Breast epithelium (tissue), 4 donors: ENCODE data around the gene CCDC6. TPM values are rescaled to one million over a fixed set of nuclear protein-coding genes. Genes with fewer than 3 reads are reported as not detected.

Experiments used
- DNase-seq, 2 donors: peaks; one replicate each; pipeline ENCODE4 v3.0.0-alpha.2; 2019; ENCODE audit warnings: low spot score in 2 of 2
- H3K27ac ChIP-seq, 2 donors: fragments of 200-600 bp; sonication (generic) in 1 of 2; one replicate each; pipeline ENCODE4 v1.5.1; 2016 to 2019; ENCODE audit warnings: mild to moderate bottlenecking in 1 of 2
- H3K27me3 ChIP-seq, 2 donors: fragments of 200-600 bp; sonication (generic) in 1 of 2; one replicate each; pipeline versions ENCODE4 v1.5.1 to v1.6.0; 2017 to 2019; ENCODE audit warnings: control low read depth in 1 of 2, mild to moderate bottlenecking in 1 of 2
- H3K36me3 ChIP-seq: fragments of 200-600 bp; one replicate; pipeline ENCODE4 v1.5.1; 2019
- H3K4me1 ChIP-seq, 2 donors: fragments of 200-600 bp; sonication (generic); one replicate each; pipeline ENCODE4 v1.5.1; 2016 to 2019; ENCODE audit warnings: control low read depth in 1 of 2
- H3K4me3 ChIP-seq, 3 donors: fragments of 200-600 bp; sonication (generic); 1 replicate in 2 of 3; 2 replicates in 1 of 3; pipeline ENCODE4 v1.5.1; 2016 to 2019; ENCODE audit warnings: mild to moderate bottlenecking in 3 of 3, moderate library complexity in 2 of 3
- H3K9me3 ChIP-seq, 2 donors: fragments of 200-600 bp; sonication (generic) in 1 of 2; one replicate each; pipeline ENCODE4 v1.5.1; 2016 to 2019; ENCODE audit warnings: control low read depth in 1 of 2
- POLR2A ChIP-seq: fragments of 450-650 bp; IDR thresholded peaks from one replicate; pipeline ENCODE4 v1.6.1; 2016; ENCODE audit warnings: antibody characterized with exemption, mild to moderate bottlenecking, moderate library complexity
- POLR2AphosphoS5 ChIP-seq, 3 donors: sonication (generic); formaldehyde crosslinking; IDR thresholded peaks; one replicate each; pipeline ENCODE4 v1.6.1; 2017; ENCODE audit warnings: antibody characterized with exemption in 3 of 3
- intact Hi-C: fragments of 100-400 bp; cut with DNase I; formaldehyde crosslinking; loops from one replicate; pipeline ENCODE4 v1.15.1; 2023; ENCODE audit warnings: low total_unique reads
- total RNA-seq, 3 donors: library from RNA; depleted of rRNA; stranded (reverse); fragments of >200 nt; gene quantifications; one replicate each; pipeline ENCODE4 v1.1.0, GENCODE V29; 2016
- TF ChIP-seq, protein P1 (sequence below), 3 donors: fragments of 450-650 bp; IDR thresholded peaks; one replicate each; pipeline ENCODE4 v1.5.1; 2016 to 2017; ENCODE audit warnings: antibody characterized with exemption in 3 of 3, mild to moderate bottlenecking in 3 of 3, moderate library complexity in 3 of 3

CCDC6 gene
- total RNA-seq, 3 donors from 2014 or later = 31.4 to 85.6 (median 44.9) TPM

DNA sequence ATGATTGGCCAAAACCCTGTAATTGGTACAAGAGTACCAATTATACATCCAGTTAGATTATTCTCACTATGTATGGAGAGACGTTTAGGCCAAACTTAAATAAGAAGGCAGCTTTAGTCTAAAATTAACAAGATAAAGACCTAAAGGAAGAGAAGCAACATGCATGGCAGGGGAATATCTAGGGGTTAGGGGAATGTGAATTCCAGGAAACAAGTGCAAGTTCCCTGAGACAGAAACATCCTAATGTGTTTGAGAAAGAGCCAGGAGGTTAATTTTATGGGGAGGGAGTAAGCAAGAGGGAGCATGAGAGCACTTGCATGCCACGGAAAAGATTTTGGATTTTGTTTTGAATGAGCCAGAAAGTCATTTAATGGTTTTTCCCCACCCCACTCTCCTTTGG, 39.6 kb upstream of the CCDC6 start:
- intact Hi-C loops = no loop called here
- Histone ChIP-seq H3K4me3 (no peak overlapping the region), H3K27me3 (no peaks in the 10 kb centered on the region), H3K36me3 (no peaks in the 10 kb centered on the region), H3K9me3 (no peaks in the 10 kb centered on the region), H3K27ac (no peak overlapping the region), H3K4me1 (no peaks in the 10 kb centered on the region)
- DNase-seq = no peak
- TF ChIP-seq, protein P1, sequence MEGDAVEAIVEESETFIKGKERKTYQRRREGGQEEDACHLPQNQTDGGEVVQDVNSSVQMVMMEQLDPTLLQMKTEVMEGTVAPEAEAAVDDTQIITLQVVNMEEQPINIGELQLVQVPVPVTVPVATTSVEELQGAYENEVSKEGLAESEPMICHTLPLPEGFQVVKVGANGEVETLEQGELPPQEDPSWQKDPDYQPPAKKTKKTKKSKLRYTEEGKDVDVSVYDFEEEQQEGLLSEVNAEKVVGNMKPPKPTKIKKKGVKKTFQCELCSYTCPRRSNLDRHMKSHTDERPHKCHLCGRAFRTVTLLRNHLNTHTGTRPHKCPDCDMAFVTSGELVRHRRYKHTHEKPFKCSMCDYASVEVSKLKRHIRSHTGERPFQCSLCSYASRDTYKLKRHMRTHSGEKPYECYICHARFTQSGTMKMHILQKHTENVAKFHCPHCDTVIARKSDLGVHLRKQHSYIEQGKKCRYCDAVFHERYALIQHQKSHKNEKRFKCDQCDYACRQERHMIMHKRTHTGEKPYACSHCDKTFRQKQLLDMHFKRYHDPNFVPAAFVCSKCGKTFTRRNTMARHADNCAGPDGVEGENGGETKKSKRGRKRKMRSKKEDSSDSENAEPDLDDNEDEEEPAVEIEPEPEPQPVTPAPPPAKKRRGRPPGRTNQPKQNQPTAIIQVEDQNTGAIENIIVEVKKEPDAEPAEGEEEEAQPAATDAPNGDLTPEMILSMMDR (IDR thresholded peaks at IDR 0.05) = no peak
- TF ChIP-seq POLR2AphosphoS5 (IDR thresholded peaks at IDR 0.05) (no peak), POLR2A (no peak)

DNA sequence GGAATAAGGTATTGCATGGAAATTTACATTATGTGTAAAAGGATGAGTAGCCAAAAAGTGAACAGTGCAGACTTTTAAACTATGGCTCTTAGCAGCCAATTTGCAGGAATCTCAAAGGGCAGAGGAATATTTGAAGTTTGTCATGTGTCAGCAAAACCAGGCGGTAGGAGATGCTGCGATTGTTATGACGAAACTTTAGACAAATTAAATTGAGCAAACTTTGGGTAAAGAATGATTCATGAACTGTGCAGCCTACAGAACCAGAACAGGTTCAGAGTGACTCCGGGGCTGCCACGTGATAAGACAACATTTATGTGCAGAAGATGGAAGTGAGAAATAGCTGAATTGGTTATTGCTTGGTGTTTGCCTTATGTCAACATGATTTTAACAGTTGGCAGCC, 39.2 kb upstream of the CCDC6 start:
- intact Hi-C loops = no loop called here
- no peaks in the 10 kb centered on the region for H3K9me3 ChIP-seq
- DNase-seq = no peak
- TF ChIP-seq, protein P1 (IDR thresholded peaks at IDR 0.05) = no peak
- TF ChIP-seq POLR2A = no peak
- no peak for TF ChIP-seq POLR2AphosphoS5 (IDR thresholded peaks at IDR 0.05)
- H3K4me1 ChIP-seq = no peaks in the 10 kb centered on the region
- no peak overlapping the region for H3K4me3 ChIP-seq
- no peaks in the 10 kb centered on the region for H3K27me3 ChIP-seq
- H3K36me3 ChIP-seq = no peaks in the 10 kb centered on the region
- no peak overlapping the region for H3K27ac ChIP-seq

DNA sequence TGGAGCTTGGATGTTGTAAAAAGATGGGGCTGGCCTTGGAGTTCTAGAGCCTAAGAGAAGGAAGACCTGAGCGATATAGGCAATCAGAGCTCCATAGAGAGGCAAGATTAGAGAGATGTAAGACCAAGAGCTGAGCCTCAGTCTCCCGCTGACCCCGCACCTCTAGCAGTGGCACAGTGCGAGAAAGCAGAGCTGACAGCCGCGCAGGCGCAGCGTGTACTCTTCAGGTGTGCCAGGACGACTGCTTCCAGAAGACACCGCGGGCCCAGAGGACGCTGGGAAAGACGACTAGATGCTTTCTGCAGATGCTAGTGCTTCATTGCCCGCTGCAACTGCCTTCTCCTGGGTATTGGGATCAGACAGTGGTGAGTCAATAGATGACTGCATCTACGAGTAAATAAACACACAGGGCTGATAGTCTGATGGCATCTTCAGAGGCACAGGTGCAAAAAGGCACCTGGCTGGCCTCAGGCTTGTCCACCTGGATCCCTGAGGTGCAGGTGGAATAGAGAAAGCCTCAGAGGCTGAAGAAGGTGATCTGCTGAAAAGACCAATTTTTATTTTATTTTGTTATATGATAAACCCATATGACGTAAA, 38.1 kb upstream of the CCDC6 start:
- H3K27me3 ChIP-seq = no peaks in the 10 kb centered on the region
- H3K36me3 ChIP-seq = no peaks in the 10 kb centered on the region
- DNase-seq = no peak
- no peak overlapping the region for H3K4me3 ChIP-seq
- no peaks in the 10 kb centered on the region for H3K4me1 ChIP-seq
- TF ChIP-seq, protein P1 (IDR thresholded peaks at IDR 0.05) = no peak
- TF ChIP-seq POLR2A = no peak
- TF ChIP-seq POLR2AphosphoS5 (IDR thresholded peaks at IDR 0.05) = no peak
- no peak overlapping the region for H3K27ac ChIP-seq
- no peaks in the 10 kb centered on the region for H3K9me3 ChIP-seq
- intact Hi-C loops = no loop called here

DNA sequence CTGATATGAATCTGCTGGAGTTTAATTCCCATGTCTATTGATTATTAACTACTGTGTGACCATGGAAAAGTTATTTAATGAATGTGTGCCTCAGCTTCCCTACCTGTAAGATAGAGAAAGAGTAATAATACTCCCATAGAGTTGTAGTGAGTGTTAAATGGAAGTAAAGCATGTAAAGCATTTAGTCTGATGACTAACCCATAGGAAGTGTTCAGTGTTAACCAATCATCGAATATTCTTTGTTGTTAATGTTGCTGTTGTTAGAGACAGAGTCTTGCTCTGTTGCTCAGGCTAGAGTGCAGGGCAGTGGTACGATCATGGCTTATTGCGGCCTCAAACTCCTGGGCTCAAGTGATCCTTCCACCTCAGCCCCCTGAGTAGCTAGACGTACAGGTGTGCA, 36.2 kb upstream of the CCDC6 start:
- Histone ChIP-seq H3K27me3 (no peaks in the 10 kb centered on the region), H3K9me3 (no peaks in the 10 kb centered on the region), H3K27ac (no peak overlapping the region), H3K4me3 (no peak overlapping the region), H3K36me3 (no peaks in the 10 kb centered on the region), H3K4me1 (no peaks in the 10 kb centered on the region)
- intact Hi-C loops = no loop called here
- TF ChIP-seq, protein P1 (IDR thresholded peaks at IDR 0.05) = no peak
- TF ChIP-seq POLR2A (no peak), POLR2AphosphoS5 (IDR thresholded peaks at IDR 0.05) (no peak)
- no peak for DNase-seq

DNA sequence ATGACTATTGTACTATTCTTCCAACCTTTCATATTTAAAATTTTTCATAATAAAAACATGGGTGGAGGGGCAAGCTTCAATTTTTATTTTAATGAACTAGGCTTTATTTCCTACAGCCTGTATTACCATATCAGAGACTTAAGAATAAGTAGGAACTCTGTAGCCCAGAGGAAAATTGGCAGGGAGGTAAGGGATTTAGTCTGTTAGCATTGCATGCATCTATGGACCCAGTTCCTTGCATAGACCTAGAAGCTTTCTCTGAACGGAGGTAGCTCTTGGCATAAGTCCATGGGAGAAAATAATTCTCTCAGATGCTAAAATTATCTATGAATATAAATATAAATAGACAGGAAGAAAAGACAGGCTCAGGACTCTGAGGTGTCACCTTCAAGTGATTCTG, 31.4 kb upstream of the CCDC6 start:
- no peaks in the 10 kb centered on the region for H3K36me3 ChIP-seq
- no peak overlapping the region for H3K4me3 ChIP-seq
- TF ChIP-seq POLR2AphosphoS5 (IDR thresholded peaks at IDR 0.05) (no peak), POLR2A (no peak)
- TF ChIP-seq, protein P1 (IDR thresholded peaks at IDR 0.05) = no peak
- H3K27me3 ChIP-seq = no peaks in the 10 kb centered on the region
- DNase-seq = no peak
- H3K9me3 ChIP-seq = no peaks in the 10 kb centered on the region
- intact Hi-C loops = no loop called here
- H3K27ac ChIP-seq = no peak overlapping the region
- no peaks in the 10 kb centered on the region for H3K4me1 ChIP-seq
